Measurements from ENCODE around the gene GFOD2. TPM values are rescaled to one million over a fixed set of nuclear protein-coding genes. Genes with fewer than 3 reads are reported as not detected.

Gene GFOD2
- total and polyA plus RNA-seq, 2 of the 13 experiments (the other 11 are each of a cell fraction or from before 2014, with no cell fraction given): 11.1 to 17.2 TPM

DNA sequence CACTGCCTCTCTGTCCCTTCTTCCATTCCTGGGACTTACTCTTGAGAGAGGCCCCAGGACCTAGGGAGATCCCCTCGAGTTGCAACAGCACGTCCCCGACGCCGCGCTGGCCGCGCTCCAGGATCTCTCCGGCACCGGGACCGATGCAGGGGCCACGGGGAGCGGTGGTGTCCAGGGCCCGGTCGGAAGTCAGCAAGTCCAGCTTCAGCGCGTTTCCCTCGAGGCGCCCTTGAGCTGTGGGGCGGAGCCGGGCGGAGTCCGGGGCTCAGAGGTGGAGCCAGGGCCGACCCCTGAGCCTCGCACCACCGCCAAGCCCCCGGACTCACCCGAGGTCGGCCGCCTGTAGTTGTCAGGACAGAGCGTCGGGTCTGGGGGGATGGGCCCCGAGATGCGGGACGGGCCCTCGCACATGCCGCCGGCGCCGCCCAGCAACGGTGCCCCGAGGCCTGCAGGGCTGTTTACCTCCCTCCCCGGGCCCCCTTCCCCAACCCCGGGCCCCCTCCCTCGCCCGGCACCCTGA is 53.0 kb downstream of the GFOD2 start (continued):
- TF ChIP-seq, protein P1, sequence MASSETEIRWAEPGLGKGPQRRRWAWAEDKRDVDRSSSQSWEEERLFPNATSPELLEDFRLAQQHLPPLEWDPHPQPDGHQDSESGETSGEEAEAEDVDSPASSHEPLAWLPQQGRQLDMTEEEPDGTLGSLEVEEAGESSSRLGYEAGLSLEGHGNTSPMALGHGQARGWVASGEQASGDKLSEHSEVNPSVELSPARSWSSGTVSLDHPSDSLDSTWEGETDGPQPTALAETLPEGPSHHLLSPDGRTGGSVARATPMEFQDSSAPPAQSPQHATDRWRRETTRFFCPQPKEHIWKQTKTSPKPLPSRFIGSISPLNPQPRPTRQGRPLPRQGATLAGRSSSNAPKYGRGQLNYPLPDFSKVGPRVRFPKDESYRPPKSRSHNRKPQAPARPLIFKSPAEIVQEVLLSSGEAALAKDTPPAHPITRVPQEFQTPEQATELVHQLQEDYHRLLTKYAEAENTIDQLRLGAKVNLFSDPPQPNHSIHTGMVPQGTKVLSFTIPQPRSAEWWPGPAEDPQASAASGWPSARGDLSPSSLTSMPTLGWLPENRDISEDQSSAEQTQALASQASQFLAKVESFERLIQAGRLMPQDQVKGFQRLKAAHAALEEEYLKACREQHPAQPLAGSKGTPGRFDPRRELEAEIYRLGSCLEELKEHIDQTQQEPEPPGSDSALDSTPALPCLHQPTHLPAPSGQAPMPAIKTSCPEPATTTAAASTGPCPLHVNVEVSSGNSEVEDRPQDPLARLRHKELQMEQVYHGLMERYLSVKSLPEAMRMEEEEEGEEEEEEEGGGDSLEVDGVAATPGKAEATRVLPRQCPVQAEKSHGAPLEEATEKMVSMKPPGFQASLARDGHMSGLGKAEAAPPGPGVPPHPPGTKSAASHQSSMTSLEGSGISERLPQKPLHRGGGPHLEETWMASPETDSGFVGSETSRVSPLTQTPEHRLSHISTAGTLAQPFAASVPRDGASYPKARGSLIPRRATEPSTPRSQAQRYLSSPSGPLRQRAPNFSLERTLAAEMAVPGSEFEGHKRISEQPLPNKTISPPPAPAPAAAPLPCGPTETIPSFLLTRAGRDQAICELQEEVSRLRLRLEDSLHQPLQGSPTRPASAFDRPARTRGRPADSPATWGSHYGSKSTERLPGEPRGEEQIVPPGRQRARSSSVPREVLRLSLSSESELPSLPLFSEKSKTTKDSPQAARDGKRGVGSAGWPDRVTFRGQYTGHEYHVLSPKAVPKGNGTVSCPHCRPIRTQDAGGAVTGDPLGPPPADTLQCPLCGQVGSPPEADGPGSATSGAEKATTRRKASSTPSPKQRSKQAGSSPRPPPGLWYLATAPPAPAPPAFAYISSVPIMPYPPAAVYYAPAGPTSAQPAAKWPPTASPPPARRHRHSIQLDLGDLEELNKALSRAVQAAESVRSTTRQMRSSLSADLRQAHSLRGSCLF (CRISPR knock-in tag; IDR thresholded peaks at IDR 0.05; ENCODE audit: borderline replicate concordance): no peak
- TF ChIP-seq ZKSCAN8 (CRISPR knock-in tag; IDR thresholded peaks at IDR 0.05; ENCODE audit: borderline replicate concordance): no peak
- TF ChIP-seq ZNF431 (CRISPR knock-in tag; IDR thresholded peaks at IDR 0.05; ENCODE audit: borderline replicate concordance, low read depth): no peak
- TF ChIP-seq HCFC1 (IDR thresholded peaks at IDR 0.05; ENCODE audit: low read depth, low read length): no peak
- no peak for TF ChIP-seq NR2C2 (CRISPR knock-in tag; IDR thresholded peaks at IDR 0.05; ENCODE audit: borderline replicate concordance)
- peak; percentile 21; the same call in 1 of the 2 replicates for TF ChIP-seq NCOA2 (CRISPR knock-in tag; IDR thresholded peaks at IDR 0.05)
- TF ChIP-seq HDAC6 (IDR thresholded peaks at IDR 0.05; ENCODE audit: low read depth, low read length): no peak
- TF ChIP-seq, protein P2, sequence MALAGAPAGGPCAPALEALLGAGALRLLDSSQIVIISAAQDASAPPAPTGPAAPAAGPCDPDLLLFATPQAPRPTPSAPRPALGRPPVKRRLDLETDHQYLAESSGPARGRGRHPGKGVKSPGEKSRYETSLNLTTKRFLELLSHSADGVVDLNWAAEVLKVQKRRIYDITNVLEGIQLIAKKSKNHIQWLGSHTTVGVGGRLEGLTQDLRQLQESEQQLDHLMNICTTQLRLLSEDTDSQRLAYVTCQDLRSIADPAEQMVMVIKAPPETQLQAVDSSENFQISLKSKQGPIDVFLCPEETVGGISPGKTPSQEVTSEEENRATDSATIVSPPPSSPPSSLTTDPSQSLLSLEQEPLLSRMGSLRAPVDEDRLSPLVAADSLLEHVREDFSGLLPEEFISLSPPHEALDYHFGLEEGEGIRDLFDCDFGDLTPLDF (CRISPR knock-in tag; IDR thresholded peaks at IDR 0.05): no peak
- TF ChIP-seq ZNF879 (CRISPR knock-in tag; IDR thresholded peaks at IDR 0.05): no peak
- TF ChIP-seq, protein P3, sequence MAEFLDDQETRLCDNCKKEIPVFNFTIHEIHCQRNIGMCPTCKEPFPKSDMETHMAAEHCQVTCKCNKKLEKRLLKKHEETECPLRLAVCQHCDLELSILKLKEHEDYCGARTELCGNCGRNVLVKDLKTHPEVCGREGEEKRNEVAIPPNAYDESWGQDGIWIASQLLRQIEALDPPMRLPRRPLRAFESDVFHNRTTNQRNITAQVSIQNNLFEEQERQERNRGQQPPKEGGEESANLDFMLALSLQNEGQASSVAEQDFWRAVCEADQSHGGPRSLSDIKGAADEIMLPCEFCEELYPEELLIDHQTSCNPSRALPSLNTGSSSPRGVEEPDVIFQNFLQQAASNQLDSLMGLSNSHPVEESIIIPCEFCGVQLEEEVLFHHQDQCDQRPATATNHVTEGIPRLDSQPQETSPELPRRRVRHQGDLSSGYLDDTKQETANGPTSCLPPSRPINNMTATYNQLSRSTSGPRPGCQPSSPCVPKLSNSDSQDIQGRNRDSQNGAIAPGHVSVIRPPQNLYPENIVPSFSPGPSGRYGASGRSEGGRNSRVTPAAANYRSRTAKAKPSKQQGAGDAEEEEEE (CRISPR knock-in tag; IDR thresholded peaks at IDR 0.05; ENCODE audit: borderline replicate concordance): no peak
- 0 out of 2 replicates have a peak, but pooled peaks have one; percentile 22 for TF ChIP-seq PCBP1 (IDR thresholded peaks at IDR 0.05; ENCODE audit: borderline replicate concordance, low read depth, low read length)
- TF ChIP-seq KDM5B (CRISPR knock-in tag; IDR thresholded peaks at IDR 0.05; ENCODE audit: borderline replicate concordance): peak; percentile 72; the same call in 1 of the 2 replicates
- TF ChIP-seq CBX2 (IDR thresholded peaks at IDR 0.05; ENCODE audit: low read depth, low read length): no peak
- TF ChIP-seq CBX2 (CRISPR knock-in tag; IDR thresholded peaks at IDR 0.05; ENCODE audit: low read depth): no peak
- no peak; the same call in 1 of the 2 replicates for TF ChIP-seq ZNF451 (CRISPR knock-in tag; IDR thresholded peaks at IDR 0.05)
- no peak; the same call in 1 of the 2 replicates for TF ChIP-seq TOE1 (CRISPR knock-in tag; IDR thresholded peaks at IDR 0.05)
- TF ChIP-seq, protein P4, sequence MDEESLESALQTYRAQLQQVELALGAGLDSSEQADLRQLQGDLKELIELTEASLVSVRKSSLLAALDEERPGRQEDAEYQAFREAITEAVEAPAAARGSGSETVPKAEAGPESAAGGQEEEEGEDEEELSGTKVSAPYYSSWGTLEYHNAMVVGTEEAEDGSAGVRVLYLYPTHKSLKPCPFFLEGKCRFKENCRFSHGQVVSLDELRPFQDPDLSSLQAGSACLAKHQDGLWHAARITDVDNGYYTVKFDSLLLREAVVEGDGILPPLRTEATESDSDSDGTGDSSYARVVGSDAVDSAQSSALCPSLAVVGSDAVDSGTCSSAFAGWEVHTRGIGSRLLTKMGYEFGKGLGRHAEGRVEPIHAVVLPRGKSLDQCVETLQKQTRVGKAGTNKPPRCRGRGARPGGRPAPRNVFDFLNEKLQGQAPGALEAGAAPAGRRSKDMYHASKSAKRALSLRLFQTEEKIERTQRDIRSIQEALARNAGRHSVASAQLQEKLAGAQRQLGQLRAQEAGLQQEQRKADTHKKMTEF (CRISPR knock-in tag; IDR thresholded peaks at IDR 0.05): no peak; the same call in 1 of the 2 replicates
- TF ChIP-seq GABPB1 (CRISPR knock-in tag; IDR thresholded peaks at IDR 0.05): no peak
- TF ChIP-seq ZNF20 (CRISPR knock-in tag; IDR thresholded peaks at IDR 0.05): no peak
- no peak for TF ChIP-seq ZNF605 (CRISPR knock-in tag; IDR thresholded peaks at IDR 0.05)
- TF ChIP-seq ISX (CRISPR knock-in tag; conservative IDR thresholded peaks at IDR 0.05): no peak
- TF ChIP-seq BCL6 (CRISPR knock-in tag; IDR thresholded peaks at IDR 0.05): no peak; the same call in 1 of the 2 replicates
